Panc1 (cell line): ENCODE results near the gene GALNT11. TPM values are rescaled to one million over a fixed set of nuclear protein-coding genes. Genes with fewer than 3 reads are reported as not detected.

Experiments
- ATAC-seq: fragments of 200-7000 bp; cut with Tn5 transposase; 2 replicates; pipeline ENCODE4 v1.9.1; 2020; ENCODE audit warnings: mild to moderate bottlenecking, moderate library complexity
- Bru-seq: library from RNA; stranded (reverse); fragments of 400-500 nt; gene quantifications from one replicate; lab custom pipeline; 2021; lab: Mats Ljungman, UMichigan
- BruChase-seq, 2 experiments: library from RNA; stranded (reverse); fragments of 400-500 nt; gene quantifications; one replicate each; lab custom pipeline; 2021; lab: Mats Ljungman, UMichigan
- BruUV-seq: library from RNA; stranded (reverse); fragments of 400-500 nt; replicated peaks from 2 replicates; lab custom pipeline; 2021; lab: Mats Ljungman, UMichigan
- CTCF ChIA-PET: fragments of 300-600 bp; sonication (Branson Sonifier 250); formaldehyde crosslinking; loops from one replicate; lab custom pipeline; 2022; ENCODE audit warnings: antibody characterized with exemption; lab: Charles Lee
- POLR2A ChIA-PET: fragments of 300-600 bp; sonication (Branson Sonifier 250); formaldehyde crosslinking; loops from one replicate; lab custom pipeline; 2022; ENCODE audit warnings: antibody characterized with exemption; lab: Charles Lee
- DNase-seq: peaks from one replicate; pipeline ENCODE4 v3.0.0-alpha.2; 2010; ENCODE audit warnings: low read depth, low spot score
- H3K27ac ChIP-seq: 2 replicates; pipeline ENCODE4 v1.5.1; 2011; ENCODE audit warnings: mild to moderate bottlenecking, low read length, inconsistent platforms
- H3K27me3 ChIP-seq: fragments of 200-500 bp; sonication (Bioruptor generic); 2 replicates; pipeline ENCODE4 v1.6.0; 2014; ENCODE audit warnings: low read length, inconsistent platforms; ENCODE audit not compliant: control insufficient read depth, insufficient read depth
- H3K36me3 ChIP-seq: fragments of 200-500 bp; sonication (Bioruptor generic); 2 replicates; pipeline ENCODE4 v1.5.1; 2014; ENCODE audit warnings: inconsistent platforms, mild to moderate bottlenecking, low read length, moderate library complexity; ENCODE audit not compliant: control insufficient read depth, insufficient read depth
- H3K4me1 ChIP-seq: 2 replicates; pipeline ENCODE4 v1.5.1; 2011; ENCODE audit warnings: inconsistent platforms, mild to moderate bottlenecking, low read length, moderate library complexity; ENCODE audit not compliant: control insufficient read depth, insufficient read depth
- H3K4me3 ChIP-seq, 2 experiments: 2 replicates each; pipeline ENCODE4 v1.5.1; 2011 to 2012; ENCODE audit warnings: low read depth in 2 of 2, low read length in 2 of 2, mild to moderate bottlenecking in 2 of 2, inconsistent platforms in 1 of 2, moderate library complexity in 1 of 2
- H3K9me3 ChIP-seq: fragments of 200-500 bp; sonication (Bioruptor generic); 2 replicates; pipeline ENCODE4 v1.5.1; 2014; ENCODE audit warnings: low read depth, mild to moderate bottlenecking, inconsistent platforms, low read length, moderate library complexity; ENCODE audit not compliant: control insufficient read depth, insufficient read depth
- CTCF ChIP-seq: fragments of 450-650 bp; IDR thresholded peaks from 2 replicates; pipeline ENCODE4 v1.5.1; 2017; ENCODE audit warnings: mild to moderate bottlenecking
- POLR2AphosphoS5 ChIP-seq: IDR thresholded peaks from 2 replicates; pipeline ENCODE4 v1.6.1; 2012; ENCODE audit warnings: mild to moderate bottlenecking, low read depth, low read length, moderate library complexity
- SIN3A ChIP-seq: IDR thresholded peaks from 2 replicates; pipeline ENCODE4 v1.6.1; 2012; ENCODE audit warnings: low read depth, mild to moderate bottlenecking, low read length, moderate library complexity, borderline replicate concordance; ENCODE audit not compliant: insufficient read depth
- TCF7L2 ChIP-seq: IDR thresholded peaks from 2 replicates; pipeline ENCODE4 v1.6.1; 2011; ENCODE audit warnings: mild to moderate bottlenecking, low read depth, low read length, inconsistent platforms
- in situ Hi-C: cut with HindIII; loops from 2 replicates; pipeline ENCODE4 v1.10.0; 2016; ENCODE audit warnings: low sequenced_read_pairs, low pct_unique_long_range_greater_than_20kb
- intact Hi-C: fragments of 100-400 bp; cut with micrococcal nuclease; formaldehyde crosslinking; loops from one replicate; pipeline ENCODE4 v1.10.0; 2022; ENCODE audit not compliant: unreplicated experiment
- long read RNA-seq: library from polyadenylated mRNA; unstranded; transcript quantifications from one replicate; pipeline ENCODE4 v2.0.0, GENCODE V29; 2021; ENCODE audit not compliant: unreplicated experiment
- polyA plus RNA-seq: library from polyadenylated mRNA; unstranded; fragments of >200 nt; gene quantifications from one replicate; pipeline ENCODE4 v1.2.1, GENCODE V29; 2012; ENCODE audit warnings: missing spikeins; ENCODE audit not compliant: insufficient read length
- total RNA-seq: library from RNA; stranded (reverse); gene quantifications from one replicate; pipeline ENCODE4 v1.2.1, GENCODE V29; 2021; ENCODE audit not compliant: unreplicated experiment
- TF ChIP-seq, protein P1 (sequence below), 2 experiments: IDR thresholded peaks; 2 replicates each; pipeline ENCODE4 v1.6.1; 2011 to 2012; ENCODE audit warnings: low read depth in 2 of 2, control low read depth in 1 of 2, low read length in 1 of 2, mild to moderate bottlenecking in 1 of 2, moderate library complexity in 1 of 2; ENCODE audit not compliant: insufficient read depth in 1 of 2

The GALNT11 gene
- total RNA-seq (48.7 TPM), Bru-seq, nascent RNA (percentile 84 among the genes with signal in this experiment), BruChase-seq, experiment 1, labeled RNA remaining after a 2-hour chase (percentile 90 among the genes with signal in this experiment), BruChase-seq, experiment 2, labeled RNA remaining after a 6-hour chase (percentile 85 among the genes with signal in this experiment)
- polyA plus RNA-seq, result 38.5 TPM
- long read RNA-seq, transcript GALNT11-205 (12 exons, 2,727 nt), result major isoform, 59 of 104 reads
- long read RNA-seq, partial matches to known transcripts, result 14 of 104 reads
- long read RNA-seq, other reads (novel, unspliced or antisense), result 31 of 104 reads

DNA sequence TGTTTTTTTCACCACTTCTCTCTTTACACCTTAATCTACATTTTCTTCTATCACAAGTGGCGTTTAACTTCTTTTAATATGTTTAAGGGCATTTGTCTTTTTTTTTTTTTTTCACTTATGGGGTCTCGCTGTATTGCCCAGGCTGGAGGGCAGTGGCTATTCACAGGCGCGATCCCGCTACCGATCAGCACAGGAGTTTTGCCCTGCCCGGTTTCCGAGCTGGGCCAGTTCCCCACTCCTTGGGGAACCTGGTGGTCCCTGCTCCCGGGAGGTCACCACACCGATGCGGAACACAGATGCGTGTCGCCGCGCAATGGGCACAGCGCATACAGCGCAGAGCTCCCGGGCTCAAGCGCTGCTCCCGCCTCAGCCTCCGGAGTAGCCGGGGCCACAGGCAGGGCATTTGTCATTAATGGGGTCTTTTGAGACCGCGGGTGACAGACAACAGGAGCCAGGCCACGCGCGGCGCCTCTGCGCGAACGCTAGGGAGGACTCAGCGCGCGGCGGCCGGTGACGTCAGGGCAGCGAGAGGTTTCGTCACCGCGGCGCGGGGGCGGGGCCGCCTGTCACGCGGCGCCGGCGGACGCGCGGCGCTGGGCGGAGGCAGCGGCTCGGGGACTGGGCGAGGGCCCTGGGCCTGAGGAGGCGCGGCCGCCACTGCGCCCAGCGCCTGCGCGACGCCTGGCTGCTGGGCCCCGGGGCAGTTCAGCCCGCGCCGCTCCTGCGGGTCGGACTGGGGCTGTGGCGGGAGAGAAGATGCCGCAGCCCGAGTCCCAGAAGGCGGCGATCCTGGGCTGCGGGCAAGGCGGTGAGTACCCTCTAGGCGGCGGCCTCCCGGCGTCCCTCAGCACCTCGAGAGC is at the start of gene GALNT11:
Gene GALNT11 (plus strand): TSS at position 598 of the 860 bp plus-strand sequence. CDS start 68,554 bp downstream, outside the sequence.
- BruUV-seq, result no TSS peak
- CTCF ChIA-PET, result no interaction called here
- H3K27ac ChIP-seq, result peak within 1 kb of the TSS; percentile 80

More for the DNA sequence above, at the start of gene GALNT11:
- intact Hi-C loops (no loop called here), in situ Hi-C loops (no loop called here)
- Histone ChIP-seq H3K4me1 (peaks cover 4% of the 10 kb centered on the region; the same call in 1 of the 2 replicates), H3K4me3 (peak within 1 kb of the TSS; percentile 77 to 86), H3K9me3 (no peaks in the 10 kb centered on the region), H3K36me3 (no peaks in the 10 kb centered on the region), H3K27me3 (no peaks in the 10 kb centered on the region; the same call in 1 of the 2 replicates)
- ATAC-seq (peak; percentile 99), DNase-seq (peak; percentile 41)
- peak; percentile 79 for TF ChIP-seq POLR2AphosphoS5
- TF ChIP-seq CTCF, result peak; percentile 52; the same call in 1 of the 2 replicates
- TF ChIP-seq SIN3A, result peak; percentile 76; the same call in 1 of the 2 replicates
- no peak for TF ChIP-seq TCF7L2
- TF ChIP-seq, protein P1, sequence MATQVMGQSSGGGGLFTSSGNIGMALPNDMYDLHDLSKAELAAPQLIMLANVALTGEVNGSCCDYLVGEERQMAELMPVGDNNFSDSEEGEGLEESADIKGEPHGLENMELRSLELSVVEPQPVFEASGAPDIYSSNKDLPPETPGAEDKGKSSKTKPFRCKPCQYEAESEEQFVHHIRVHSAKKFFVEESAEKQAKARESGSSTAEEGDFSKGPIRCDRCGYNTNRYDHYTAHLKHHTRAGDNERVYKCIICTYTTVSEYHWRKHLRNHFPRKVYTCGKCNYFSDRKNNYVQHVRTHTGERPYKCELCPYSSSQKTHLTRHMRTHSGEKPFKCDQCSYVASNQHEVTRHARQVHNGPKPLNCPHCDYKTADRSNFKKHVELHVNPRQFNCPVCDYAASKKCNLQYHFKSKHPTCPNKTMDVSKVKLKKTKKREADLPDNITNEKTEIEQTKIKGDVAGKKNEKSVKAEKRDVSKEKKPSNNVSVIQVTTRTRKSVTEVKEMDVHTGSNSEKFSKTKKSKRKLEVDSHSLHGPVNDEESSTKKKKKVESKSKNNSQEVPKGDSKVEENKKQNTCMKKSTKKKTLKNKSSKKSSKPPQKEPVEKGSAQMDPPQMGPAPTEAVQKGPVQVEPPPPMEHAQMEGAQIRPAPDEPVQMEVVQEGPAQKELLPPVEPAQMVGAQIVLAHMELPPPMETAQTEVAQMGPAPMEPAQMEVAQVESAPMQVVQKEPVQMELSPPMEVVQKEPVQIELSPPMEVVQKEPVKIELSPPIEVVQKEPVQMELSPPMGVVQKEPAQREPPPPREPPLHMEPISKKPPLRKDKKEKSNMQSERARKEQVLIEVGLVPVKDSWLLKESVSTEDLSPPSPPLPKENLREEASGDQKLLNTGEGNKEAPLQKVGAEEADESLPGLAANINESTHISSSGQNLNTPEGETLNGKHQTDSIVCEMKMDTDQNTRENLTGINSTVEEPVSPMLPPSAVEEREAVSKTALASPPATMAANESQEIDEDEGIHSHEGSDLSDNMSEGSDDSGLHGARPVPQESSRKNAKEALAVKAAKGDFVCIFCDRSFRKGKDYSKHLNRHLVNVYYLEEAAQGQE (IDR thresholded peaks at IDR 0.05; ENCODE audit: insufficient read depth in 1 of 2, low read depth in 2 of 2, low read length in 1 of 2), result no peak
- POLR2A ChIA-PET, result interaction anchor here (0.7 kb wide), 1 partner anchor 142 kb away, joined by 5 read pairs; no protein-coding TSS in a partner anchor
